Stomach (tissue), 4 donors: Measurements from ENCODE around the gene PPP1R13B.

ENCODE experiments used
- EP300 ChIP-seq: sonication (generic); formaldehyde crosslinking; IDR thresholded peaks from one replicate; pipeline ENCODE4 v1.6.1; 2017; ENCODE audit warnings: antibody characterized with exemption
- POLR2A ChIP-seq, 4 donors: fragments of 450-650 bp; IDR thresholded peaks; one replicate each; pipeline ENCODE4 v1.6.1; 2016; ENCODE audit warnings: antibody characterized with exemption in 4 of 4, control low read depth in 2 of 4, mild to moderate bottlenecking in 1 of 4, moderate library complexity in 1 of 4
- POLR2AphosphoS5 ChIP-seq, 3 donors: sonication (generic); formaldehyde crosslinking; IDR thresholded peaks; one replicate each; pipeline ENCODE4 v1.6.1; 2016; ENCODE audit warnings: antibody characterized with exemption in 3 of 3
- TF ChIP-seq, protein P1 (sequence below), 7 experiments: fragments of 450-650 bp in 4 of 7; fragments of 200-600 bp in 3 of 7; sonication (generic) in 3 of 7; IDR thresholded peaks; one replicate each; pipeline ENCODE4 v1.5.1; 2016 to 2019; ENCODE audit warnings: antibody characterized with exemption in 7 of 7, control low read depth in 2 of 7, mild to moderate bottlenecking in 1 of 7

DNA sequence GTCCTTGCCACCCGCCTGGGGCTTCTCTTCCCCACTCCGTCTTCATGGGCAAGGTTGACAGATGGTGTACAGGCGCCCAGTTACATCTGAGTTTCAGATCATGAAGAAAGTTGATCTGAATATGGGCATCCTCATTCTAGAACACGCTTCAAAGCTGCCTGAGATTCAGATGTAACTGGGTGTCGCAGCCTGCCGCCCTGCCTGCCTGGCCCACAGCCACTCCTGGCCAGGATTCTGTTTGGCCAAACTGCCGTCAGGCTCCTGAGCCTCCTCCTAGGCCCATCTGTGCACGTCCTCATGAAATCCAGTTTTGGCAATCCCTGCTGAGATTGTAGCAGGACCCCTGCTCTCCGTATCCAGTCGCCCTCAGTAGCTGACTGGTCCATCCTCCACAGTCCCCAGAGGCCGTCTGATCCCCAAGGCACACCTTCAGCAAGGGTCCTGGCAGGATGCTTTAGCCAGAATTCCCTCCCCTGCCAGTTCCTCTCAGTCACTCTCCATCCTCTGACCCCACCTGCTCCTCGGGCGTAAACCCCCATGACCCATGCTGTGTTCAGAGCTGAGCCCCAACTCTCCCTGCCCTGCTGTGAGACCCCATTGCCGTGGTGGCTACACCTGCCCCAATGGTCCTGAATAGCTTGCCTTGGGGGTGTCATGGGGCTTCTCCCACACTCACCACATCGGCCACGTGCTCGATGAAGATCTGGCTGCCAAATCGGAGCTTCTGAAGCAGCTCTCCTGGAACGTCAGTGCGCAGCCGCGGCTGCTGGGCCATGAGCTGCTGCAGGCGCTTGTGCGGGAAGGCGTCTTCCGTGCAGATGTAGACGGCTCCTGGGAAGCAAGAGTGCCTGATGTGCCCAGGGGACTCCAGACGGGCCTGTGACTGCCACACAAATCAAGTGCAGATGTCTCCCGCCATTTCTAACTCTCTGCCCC, 144.6 kb downstream of the PPP1R13B start:
- TF ChIP-seq, protein P1, sequence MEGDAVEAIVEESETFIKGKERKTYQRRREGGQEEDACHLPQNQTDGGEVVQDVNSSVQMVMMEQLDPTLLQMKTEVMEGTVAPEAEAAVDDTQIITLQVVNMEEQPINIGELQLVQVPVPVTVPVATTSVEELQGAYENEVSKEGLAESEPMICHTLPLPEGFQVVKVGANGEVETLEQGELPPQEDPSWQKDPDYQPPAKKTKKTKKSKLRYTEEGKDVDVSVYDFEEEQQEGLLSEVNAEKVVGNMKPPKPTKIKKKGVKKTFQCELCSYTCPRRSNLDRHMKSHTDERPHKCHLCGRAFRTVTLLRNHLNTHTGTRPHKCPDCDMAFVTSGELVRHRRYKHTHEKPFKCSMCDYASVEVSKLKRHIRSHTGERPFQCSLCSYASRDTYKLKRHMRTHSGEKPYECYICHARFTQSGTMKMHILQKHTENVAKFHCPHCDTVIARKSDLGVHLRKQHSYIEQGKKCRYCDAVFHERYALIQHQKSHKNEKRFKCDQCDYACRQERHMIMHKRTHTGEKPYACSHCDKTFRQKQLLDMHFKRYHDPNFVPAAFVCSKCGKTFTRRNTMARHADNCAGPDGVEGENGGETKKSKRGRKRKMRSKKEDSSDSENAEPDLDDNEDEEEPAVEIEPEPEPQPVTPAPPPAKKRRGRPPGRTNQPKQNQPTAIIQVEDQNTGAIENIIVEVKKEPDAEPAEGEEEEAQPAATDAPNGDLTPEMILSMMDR (IDR thresholded peaks at IDR 0.05), result no peak
- TF ChIP-seq POLR2A (IDR thresholded peaks at IDR 0.05) (no peak), EP300 (no peak), POLR2AphosphoS5 (IDR thresholded peaks at IDR 0.05) (no peak)
